Transverse colon (tissue), 3 donors: ENCODE results near the gene PARVA.

Experiments
- POLR2A ChIP-seq: fragments of 450-650 bp; IDR thresholded peaks from one replicate; pipeline ENCODE4 v1.6.1; 2016; ENCODE audit warnings: antibody characterized with exemption, mild to moderate bottlenecking, moderate library complexity
- TF ChIP-seq, protein P1 (sequence below), 5 experiments: fragments of 200-600 bp in 3 of 5; fragments of 450-650 bp in 2 of 5; sonication (generic) in 3 of 5; IDR thresholded peaks; 1 replicate in 2 of 5; 2 replicates in 3 of 5; pipeline ENCODE4 v1.5.1; 2016 to 2017; ENCODE audit warnings: antibody characterized with exemption in 5 of 5, inconsistent platforms in 3 of 5, mild to moderate bottlenecking in 2 of 5, moderate library complexity in 1 of 5

DNA sequence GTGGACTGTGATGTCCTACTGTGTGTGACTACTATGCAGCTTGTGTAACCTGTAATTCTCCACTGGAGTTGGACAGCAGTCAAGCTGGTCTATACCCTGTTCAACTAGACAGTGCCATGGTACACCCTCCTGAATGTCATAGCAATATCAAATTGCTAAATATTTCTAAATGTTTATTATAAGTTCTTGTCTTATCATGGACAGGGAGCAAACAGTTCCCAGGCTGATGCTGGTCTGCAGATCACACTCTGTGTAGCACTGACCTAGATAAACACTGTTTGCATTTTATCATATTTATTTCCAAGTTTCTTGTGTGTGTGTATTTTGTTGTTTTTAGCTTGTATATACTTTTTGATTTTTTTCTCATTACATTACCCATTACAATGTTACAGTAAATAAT lies 22.0 kb downstream of the PARVA start:
- TF ChIP-seq POLR2A, result no peak
- TF ChIP-seq, protein P1, sequence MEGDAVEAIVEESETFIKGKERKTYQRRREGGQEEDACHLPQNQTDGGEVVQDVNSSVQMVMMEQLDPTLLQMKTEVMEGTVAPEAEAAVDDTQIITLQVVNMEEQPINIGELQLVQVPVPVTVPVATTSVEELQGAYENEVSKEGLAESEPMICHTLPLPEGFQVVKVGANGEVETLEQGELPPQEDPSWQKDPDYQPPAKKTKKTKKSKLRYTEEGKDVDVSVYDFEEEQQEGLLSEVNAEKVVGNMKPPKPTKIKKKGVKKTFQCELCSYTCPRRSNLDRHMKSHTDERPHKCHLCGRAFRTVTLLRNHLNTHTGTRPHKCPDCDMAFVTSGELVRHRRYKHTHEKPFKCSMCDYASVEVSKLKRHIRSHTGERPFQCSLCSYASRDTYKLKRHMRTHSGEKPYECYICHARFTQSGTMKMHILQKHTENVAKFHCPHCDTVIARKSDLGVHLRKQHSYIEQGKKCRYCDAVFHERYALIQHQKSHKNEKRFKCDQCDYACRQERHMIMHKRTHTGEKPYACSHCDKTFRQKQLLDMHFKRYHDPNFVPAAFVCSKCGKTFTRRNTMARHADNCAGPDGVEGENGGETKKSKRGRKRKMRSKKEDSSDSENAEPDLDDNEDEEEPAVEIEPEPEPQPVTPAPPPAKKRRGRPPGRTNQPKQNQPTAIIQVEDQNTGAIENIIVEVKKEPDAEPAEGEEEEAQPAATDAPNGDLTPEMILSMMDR (IDR thresholded peaks at IDR 0.05), result no peak
